Measurements from ENCODE around the gene TOP2B. TPM values are rescaled to one million over a fixed set of nuclear protein-coding genes. Genes with fewer than 3 reads are reported as not detected.

The TOP2B gene
- total and polyA plus RNA-seq, 12 donors: 34.2 to 126 (median 101) TPM

DNA sequence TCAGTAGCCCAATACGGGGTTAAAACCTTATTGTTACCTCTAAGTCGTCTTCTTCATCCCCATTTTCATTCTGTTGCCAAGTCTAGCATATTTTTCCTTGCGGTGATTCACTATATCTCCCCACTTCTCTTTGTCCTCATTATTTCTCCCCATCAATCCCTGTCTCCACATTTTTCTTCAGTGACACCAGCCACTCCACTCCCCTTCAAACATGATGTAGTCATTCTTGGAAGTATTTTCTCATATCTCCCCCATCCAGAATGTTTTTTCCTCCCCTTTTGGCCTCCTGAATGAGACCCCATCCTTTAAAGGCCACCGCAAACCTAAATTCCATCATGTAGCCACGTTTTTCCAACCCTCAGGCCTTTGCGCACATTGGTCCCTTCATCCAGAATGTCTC, 105.9 kb downstream of the TOP2B start:
- WGBS, 2 donors: 82 to 83% methylated on average over 6 of the region's 6 CpGs
- Histone ChIP-seq H3K27ac (peak overlapping the region in 2 of 10 donors; percentile 52 to 61), H3K4me3 (no peak overlapping the region), H3K36me3 (no peaks in the 10 kb centered on the region), H3K27me3 (no peaks in the 10 kb centered on the region), H3K9me3 (no peaks in the 10 kb centered on the region), H3K4me1 (peaks cover 8 to 70% (median 55%) of the 10 kb centered on the region in 9 donors)
- ATAC-seq (no peak), DNase-seq (no peak)
- intact Hi-C loops (cut with DNase I): loop anchor here in 2 of 10 donors (5.0 kb wide), 2 partner anchors 86 to 91 kb away; no protein-coding TSS in a partner anchor
- TF ChIP-seq, protein P1, sequence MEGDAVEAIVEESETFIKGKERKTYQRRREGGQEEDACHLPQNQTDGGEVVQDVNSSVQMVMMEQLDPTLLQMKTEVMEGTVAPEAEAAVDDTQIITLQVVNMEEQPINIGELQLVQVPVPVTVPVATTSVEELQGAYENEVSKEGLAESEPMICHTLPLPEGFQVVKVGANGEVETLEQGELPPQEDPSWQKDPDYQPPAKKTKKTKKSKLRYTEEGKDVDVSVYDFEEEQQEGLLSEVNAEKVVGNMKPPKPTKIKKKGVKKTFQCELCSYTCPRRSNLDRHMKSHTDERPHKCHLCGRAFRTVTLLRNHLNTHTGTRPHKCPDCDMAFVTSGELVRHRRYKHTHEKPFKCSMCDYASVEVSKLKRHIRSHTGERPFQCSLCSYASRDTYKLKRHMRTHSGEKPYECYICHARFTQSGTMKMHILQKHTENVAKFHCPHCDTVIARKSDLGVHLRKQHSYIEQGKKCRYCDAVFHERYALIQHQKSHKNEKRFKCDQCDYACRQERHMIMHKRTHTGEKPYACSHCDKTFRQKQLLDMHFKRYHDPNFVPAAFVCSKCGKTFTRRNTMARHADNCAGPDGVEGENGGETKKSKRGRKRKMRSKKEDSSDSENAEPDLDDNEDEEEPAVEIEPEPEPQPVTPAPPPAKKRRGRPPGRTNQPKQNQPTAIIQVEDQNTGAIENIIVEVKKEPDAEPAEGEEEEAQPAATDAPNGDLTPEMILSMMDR (IDR thresholded peaks at IDR 0.05): no peak

DNA sequence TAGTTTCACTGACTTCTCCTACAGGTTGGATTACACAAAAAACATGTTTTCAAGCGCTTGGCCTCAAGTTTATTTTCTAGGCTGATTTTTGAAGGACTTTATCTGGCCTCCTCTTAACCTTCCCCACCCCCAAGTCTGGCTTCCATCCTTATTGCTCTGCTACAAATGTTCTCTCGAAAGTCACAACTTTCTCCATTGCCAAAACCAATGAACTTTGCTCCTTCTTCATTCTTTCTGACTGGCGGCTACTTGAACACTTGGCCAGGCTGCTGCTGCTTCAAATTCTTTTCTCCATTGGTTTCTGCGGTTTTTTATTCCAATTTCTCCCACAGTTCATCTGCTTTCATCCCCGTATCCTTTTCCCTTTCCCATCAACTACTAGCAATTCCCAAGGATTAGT, 106.6 kb downstream of the TOP2B start:
- intact Hi-C loops (cut with DNase I): loop anchor here in 2 of 10 donors (5.0 kb wide), 2 partner anchors 86 to 91 kb away; no protein-coding TSS in a partner anchor
- H3K4me3 ChIP-seq: no peak overlapping the region
- H3K27ac ChIP-seq: peak overlapping the region in 3 of 10 donors; percentile 3 to 61 (median 52)
- no peaks in the 10 kb centered on the region for H3K9me3 ChIP-seq
- peak in 1 of 2 donors; percentile 35 for DNase-seq
- no peaks in the 10 kb centered on the region for H3K27me3 ChIP-seq
- TF ChIP-seq, protein P1 (IDR thresholded peaks at IDR 0.05): no peak
- ATAC-seq: peak in 7 of 8 donors; percentile 38 to 65 (median 46)
- H3K4me1 ChIP-seq: peaks cover 8 to 72% (median 55%) of the 10 kb centered on the region in 9 donors
- H3K36me3 ChIP-seq: no peaks in the 10 kb centered on the region
- WGBS, 2 donors: 61 to 66% methylated on average over 5 of the region's 5 CpGs

GRCh38 chr3:25557694-25558093, 107.0 kb downstream of the TOP2B start:
- ATAC-seq (peak in 5 of 8 donors; percentile 41 to 60 (median 47)), DNase-seq (no peak)
- 55 to 63% methylated on average over 3 of the region's 3 CpGs for WGBS, 2 donors
- H3K36me3 ChIP-seq: no peaks in the 10 kb centered on the region
- H3K9me3 ChIP-seq: no peaks in the 10 kb centered on the region
- TF ChIP-seq, protein P1 (IDR thresholded peaks at IDR 0.05): no peak
- peak overlapping the region in 6 of 10 donors; percentile 3 to 61 (median 31) for H3K27ac ChIP-seq
- H3K27me3 ChIP-seq: no peaks in the 10 kb centered on the region
- intact Hi-C loops (cut with DNase I): loop anchor here in 2 of 10 donors (5.0 kb wide), 2 partner anchors 85 to 90 kb away; no protein-coding TSS in a partner anchor
- H3K4me3 ChIP-seq: no peak overlapping the region
- H3K4me1 ChIP-seq: peaks cover 8 to 71% (median 52%) of the 10 kb centered on the region in 9 donors

GRCh38 chr3:25556447-25556846, 108.3 kb downstream of the TOP2B start:
- Histone ChIP-seq H3K27ac (peak overlapping the region in 8 of 10 donors; percentile 14 to 64 (median 56)), H3K9me3 (no peaks in the 10 kb centered on the region), H3K36me3 (no peaks in the 10 kb centered on the region), H3K4me3 (no peak overlapping the region), H3K4me1 (peaks cover 8 to 59% (median 46%) of the 10 kb centered on the region in 9 donors), H3K27me3 (no peaks in the 10 kb centered on the region)
- TF ChIP-seq, protein P1 (IDR thresholded peaks at IDR 0.05): no peak
- DNase-seq (no peak), ATAC-seq (no peak)
- intact Hi-C loops (cut with DNase I): loop anchor here in 2 of 10 donors (5.0 kb wide), 2 partner anchors 84 to 89 kb away; no protein-coding TSS in a partner anchor
- WGBS, 2 donors: 28 to 43% methylated on average over 1 of the region's 1 CpG

Measured in heart right ventricle (tissue), 16 donors.